GM21515 (cell line): ENCODE data around the gene C5orf52.
A peak's percentile ranks its signal among the peaks of the same experiment; 100 is the strongest.
"Not testable (repeated sequence)": the region's sequence is repeated elsewhere in the genome, so short reads cannot be mapped to it uniquely, and the experiment has no call there.

ENCODE experiments used
- ATAC-seq: cut with Tn5 transposase; IDR thresholded peaks from one replicate; pipeline ENCODE4 v1.9.1; 2021; ENCODE audit not compliant: unreplicated experiment

C5orf52 gene

DNA sequence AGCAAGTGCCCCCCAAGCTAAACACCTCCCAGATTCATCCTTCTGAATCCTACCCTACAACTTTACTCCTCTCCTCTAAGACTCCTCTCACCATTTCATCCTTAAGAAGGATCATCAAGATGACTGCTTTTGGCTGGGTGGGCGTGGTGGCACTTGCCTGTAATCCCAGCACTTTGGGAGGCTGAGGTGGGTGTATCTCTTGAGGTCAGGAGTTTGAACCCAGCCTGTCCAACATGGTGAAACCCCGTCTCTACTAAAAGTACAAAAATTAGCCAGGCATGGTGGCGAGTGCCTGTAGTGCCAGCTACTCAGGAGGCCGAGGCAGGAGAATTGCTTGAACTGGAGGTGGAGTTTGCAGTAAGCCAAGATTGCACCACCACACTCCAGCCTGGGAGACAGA, 3.0 kb downstream of the C5orf52 start:
- not testable (repeated sequence) for ATAC-seq

DNA sequence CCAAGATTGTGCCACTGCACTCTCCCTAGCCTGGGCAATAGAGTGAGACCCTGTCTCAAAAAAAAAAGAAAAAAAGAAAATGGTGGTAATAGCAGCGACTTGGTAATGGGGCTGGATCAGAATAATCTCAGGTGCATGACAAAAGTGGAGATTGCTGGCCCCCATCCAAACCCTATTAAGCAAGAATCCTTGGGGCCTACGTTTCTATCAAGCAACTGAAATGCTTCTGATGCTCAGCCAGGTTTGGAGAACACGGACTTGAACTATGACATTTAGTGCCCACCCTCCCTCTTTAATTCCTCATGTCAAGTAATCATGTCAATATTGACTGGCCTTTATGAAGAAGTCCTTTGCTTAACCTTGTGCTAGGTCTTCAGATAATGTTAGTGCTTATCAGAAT, 6.6 kb downstream of the C5orf52 start:
- no peak for ATAC-seq

DNA sequence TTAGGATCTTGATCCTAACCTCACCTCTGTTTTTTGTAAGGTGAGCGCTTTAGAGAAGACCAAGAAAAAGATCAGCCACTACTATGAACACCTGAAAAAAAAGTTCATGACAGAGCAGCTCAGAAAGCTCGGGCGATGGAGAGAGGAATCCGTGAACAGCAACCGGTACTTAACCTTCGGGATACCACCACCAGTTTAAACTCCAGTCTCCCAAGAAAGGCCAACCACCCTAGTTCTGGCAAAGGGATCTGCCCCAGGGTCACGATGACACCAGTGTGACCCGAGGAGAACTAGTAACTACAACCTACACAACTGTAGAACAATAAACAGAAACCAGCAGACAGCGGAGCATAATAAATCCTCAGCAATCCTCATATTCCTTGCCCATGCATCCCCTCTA, 8.5 kb downstream of the C5orf52 start:
- no peak for ATAC-seq

DNA sequence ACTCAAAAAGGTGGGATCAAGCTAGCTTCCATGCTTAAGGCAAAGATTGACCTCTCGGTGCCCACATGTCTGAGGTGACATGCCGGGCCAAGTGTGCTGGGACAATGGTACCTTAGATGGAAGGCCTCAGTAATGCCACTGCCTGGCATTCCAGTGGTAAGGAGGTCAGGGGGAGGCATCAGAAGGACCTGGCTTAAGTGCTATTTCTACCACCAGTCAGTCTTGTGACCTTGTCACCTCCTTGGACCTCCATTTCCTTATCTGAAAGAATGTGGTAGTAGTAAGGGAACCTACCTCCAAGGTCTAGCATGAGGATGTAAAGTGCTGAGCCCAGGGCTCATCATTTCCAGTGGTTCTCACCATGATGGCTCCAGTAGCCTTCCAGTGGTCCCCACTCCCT, 8.9 kb downstream of the C5orf52 start:
- no peak for ATAC-seq

DNA sequence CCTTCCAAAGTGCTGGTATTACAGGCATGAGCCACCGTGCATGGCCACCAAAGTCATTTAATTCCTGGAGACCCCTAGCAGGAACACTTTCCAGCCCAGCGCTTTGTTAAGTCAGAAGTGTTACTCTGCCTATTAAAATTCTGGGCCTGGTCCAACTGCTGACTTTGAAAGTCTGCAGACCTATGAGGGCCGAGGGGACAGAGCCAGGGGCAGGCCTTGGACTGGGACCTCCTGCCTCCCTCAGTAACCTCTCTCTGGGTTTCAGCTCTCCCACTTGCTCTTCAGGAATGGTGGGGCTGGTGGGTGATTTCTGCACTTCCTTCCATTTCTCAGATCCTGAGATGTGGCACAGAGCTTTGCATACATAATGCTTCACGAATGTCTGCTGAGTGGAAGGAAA, 9.7 kb downstream of the C5orf52 start:
- ATAC-seq, result no peak

DNA sequence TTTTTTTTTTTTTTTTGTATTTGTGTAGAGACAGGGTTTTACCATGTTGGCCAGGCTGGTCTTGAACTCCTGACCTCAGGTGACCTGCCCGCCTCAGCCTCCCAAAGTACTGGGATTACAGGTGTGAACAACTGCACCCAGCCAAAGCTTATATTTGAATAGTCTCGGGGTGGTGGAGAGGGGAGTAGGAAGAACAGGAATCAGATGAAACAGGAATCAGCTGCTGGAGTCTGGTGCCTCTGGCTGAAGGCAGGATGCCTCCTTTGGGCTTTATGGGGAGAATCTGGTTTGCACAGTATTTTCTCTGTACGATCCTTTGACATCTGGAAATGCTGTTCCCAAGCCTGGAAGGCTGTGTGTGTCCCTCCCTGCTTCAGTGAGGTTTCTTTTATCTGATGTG, 10.9 kb downstream of the C5orf52 start:
- no peak for ATAC-seq

DNA sequence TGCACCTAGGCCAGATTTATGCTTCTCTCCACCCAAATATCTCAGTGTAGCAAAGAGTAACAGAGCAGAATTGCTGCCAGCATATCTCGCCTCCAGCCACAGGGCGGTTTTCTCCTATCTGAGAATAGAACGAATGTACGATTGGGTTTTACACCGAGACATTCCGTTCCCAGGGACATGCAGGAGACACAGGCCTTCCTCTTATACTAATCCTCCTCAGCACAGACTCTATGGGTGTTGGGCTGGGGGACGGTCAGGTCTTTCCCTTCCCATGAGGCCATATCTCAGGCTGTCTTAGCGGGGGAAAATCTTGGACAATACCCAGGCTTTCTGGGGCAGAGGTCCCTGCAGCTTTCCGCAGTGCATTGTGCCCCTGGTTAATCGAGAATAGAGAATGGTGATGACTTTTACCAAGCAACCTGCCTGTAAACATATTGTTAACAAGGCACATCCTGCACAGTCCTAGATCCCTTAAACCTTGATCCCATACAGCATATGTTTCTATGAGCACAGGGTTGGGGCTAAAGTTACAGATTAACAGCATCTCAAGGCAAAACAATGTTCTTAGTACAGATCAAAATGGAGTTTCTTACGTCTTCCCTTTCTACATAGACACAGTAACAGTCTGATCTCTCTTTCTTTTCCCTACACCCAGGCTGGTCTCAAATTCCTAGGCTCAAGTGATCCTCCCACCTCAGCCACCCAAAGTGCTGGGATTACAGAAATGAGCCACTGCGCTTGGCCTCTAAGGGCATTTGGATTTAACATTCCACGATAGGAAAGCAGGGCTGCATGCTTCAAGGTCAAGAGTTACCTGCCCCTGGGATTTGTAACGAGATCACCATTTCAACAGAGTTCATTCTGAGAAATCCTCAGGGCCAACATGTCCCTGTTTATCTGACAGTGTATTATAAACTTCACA, 15.2 kb downstream of the C5orf52 start:
- not testable (repeated sequence) for ATAC-seq

DNA sequence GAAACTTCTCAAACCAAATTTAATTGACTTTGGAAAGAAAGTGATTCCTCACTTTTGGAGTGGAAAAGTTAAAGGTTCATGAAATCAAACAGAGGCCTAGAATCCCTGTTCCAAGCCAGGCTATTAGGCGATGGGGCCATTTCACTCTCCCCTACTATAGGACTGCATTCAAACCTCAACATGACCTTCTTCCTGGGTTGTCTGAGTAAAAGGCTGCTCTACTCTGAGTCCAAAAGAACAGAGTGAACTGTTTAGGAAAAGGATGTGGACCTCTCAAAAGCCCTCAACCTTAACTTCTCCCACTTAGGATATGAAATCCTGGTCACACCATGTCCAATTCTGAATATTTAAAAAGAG, 15.8 kb downstream of the C5orf52 start:
- ATAC-seq, result no peak

DNA sequence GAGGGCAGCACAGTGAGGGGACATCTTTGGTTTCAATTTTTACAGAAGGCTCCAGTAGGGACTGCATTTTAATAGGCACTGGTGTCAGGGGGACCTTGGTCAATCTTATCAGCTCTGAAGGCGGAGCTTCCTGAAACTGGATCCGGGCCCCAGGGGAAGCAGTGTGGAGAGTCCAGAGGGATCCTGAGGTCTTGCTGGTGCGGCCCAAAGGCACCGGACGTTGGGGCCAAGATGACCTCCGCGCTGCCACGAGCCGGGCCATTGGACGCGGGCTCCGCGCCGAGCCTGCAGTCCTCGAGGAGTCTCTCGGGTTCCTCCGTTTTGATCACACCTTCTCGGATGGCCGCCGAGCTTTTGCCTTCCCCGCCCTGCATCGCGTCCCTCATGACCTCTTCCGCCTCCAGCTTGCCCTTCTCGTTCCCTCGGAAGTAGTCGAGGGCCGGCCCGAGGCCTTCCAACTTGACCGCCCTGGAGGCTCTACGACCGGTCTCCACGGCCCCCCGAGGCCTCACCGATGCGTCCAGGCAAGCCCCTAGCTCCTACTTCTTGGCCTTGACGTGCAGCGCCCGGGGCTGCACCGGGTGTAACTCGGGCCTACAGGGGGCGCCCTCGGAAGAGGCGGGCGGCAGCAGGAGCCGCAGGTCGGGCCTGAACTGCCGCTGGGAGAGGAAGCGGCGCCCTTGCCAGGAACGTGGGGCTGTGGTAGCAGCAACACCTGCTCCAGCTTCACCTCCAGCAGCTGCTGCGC, 18.8 kb downstream of the C5orf52 start:
- no peak for ATAC-seq

DNA sequence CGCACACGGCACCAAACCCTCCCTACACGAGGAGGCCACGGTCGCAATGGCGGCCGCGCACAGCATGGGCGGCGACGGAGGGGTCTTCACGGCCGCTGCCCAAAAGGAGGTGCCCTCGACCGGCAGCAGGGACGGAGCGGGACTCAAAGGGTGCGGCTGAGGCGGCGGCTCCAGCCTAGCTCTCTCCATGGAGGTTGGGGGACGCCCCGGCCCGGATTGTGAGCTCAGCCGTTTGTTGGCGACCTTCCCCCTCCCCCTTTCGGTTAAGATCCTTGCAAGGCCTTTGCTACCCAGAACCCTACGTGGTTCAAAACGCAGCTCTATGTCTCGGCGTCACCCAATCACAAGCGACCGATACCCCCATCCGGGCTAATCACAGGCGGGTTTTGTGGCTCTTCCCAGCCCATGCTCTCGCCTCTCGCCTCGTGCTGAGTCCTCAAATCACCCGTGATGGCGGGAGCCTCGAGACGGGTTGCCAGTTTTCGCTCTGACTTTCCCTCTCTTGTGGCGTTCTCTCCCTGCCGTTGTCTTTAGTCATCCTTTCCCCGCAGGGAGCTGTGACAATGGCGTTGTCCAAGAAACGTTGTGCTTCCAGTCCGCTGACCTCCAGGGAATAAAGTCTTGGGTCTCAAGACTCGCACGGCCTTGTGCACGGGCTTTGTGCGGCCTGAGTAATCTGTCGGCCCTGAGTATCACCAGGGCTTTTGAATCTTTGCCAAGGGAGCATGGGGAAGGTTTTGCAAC, 19.5 kb downstream of the C5orf52 start:
- no peak for ATAC-seq

DNA sequence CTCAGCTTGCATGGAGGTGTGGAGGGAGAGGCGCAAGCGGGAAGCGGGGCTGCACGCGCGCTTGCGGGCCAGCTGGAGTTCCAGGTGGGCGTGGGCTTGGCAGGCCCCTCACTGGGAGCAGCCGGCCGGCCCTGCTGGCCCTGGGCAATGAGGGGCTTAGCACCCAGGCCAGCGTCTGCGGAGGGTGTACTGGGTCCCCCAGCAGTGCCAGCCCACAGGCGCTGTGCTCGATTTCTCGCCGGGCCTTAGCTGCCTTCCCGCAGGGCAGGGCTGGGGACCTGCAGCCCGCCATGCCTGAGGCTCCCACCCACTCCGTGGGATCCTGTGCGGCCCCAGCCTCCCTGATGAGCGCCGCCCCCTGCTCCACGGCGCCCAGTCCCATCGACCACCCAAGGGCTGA, 22.5 kb downstream of the C5orf52 start:
- not testable (repeated sequence) for ATAC-seq

DNA sequence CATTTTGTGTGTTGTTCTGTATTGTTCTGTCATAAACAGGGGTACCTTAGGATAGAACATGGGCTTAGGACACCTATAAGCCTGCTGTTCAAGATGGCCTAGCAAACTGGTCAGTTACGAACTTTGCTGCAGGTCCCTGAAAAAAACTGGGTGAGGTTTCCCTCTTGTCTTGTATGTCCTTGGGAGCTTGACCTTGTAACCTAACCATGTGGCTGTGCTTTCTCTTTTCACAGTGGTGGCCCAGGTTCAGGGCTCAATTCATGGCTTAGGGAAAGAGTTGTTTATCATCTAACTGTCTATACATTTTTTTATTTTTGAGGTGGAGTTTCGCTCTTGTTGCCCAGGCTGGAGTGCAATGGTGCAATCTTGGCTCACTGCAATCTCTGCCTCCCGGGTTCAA, 24.8 kb downstream of the C5orf52 start:
- not testable (repeated sequence) for ATAC-seq

DNA sequence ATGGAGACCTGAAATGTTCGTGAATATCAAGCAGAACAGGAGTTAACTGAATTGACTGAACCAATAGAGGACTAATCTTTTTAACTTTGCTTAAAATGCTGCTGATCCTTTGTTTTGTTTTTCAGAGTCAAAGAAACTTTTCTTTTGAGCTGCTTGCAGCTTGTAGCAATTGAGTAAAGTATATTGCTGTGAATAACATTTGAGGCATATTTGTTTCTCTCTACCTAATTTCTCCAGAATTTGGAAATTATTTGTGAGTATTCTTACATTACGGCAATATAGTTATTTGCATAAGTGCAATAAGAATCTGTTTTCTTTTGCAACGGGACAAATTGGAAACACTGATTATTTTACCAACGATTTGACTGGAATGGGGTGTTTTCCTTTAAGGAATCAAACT, 27.3 kb downstream of the C5orf52 start:
- ATAC-seq, result not testable (repeated sequence)

DNA sequence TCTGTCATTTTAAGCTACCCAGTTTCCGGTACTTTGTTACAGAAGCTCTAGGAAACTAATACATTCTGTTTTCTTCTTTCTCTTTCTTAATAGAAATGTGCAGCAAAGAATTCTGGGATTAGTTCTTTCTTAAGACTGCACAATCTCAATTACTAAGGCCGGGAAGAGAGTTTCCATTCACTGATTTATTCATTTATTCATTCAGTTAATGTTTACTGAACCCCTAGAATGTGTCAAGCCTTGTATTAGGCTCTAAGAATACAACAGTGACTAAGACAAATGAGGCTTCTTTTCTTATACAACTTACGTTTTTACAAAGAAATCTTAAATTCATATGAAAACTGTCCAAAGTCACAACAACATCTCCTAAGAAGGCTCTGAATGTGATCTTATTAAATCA, 32.4 kb downstream of the C5orf52 start:
- ATAC-seq, result no peak

DNA sequence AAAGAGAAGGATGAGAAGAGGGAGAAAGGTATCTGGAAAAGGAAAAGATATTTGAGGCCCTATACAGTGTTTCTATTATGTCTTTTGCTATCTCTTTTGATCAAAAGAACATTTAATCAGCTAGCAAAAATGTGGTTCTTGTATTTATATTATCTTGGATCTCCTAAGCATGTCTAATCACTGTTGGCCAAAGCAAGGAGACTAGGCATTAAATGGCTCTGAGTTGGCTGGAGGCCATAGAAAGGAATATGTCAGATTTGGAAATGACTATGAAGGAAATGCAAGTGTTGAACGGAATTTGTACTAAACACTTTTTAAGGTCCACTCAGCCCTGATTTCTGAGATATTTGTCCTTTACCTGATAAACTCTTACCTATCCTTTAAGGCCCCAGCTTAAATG, 37.5 kb downstream of the C5orf52 start:
- no peak for ATAC-seq

DNA sequence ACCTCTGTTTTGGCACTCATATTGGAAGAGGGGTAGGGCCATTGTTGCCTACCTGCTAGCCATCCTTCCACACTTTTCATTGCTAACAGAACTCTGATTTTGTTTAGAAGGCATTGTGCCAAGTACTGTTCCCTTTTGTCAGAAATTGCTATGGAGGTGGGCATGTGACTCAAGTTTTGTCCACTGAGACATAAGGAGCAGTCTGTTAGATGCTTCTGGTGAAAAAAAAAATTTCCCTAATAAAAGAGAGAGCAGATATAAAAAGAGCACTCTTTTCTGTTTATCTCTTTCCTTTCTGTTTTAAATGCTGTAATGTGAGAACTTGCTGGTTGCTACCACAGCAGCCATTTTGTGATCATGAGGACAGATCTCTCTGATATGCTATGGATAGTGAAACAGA, 38.0 kb downstream of the C5orf52 start:
- no peak for ATAC-seq

DNA sequence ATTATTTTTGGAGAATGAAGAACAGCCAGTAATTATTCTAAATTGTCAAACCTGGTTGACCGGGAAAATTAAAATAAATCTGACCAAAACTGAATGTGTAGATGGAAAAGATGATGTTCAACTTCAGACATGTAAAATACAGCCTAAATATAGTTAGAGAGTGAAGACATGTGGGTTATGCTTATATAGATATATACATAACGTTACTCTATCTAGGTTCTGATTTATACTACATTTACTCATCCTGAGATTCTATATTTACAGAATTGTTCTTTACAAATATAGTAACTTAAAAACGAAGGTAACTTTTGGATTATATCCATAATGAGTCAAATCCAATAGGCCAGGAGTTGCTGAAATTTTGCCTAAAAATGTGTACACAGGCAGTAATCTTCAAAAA, 39.1 kb downstream of the C5orf52 start:
- ATAC-seq, result no peak

DNA sequence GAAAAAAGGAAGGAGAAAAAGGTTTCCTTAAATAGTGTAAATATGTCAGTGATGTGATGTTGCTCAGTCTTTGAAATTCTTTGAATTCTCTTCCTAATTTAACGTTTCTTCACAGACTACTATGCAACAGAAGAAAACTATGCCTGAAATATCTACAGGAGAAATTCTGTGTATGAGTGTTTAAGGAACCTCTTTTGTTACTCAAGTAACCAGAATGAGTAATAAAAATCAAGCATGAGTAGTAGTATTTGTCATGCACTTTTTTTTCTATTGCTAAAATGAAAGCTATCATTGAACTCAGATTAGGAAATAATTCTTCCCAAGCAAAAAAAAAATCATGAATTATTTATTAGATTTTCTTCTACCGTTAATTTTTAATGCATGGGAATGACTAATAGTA, 39.5 kb downstream of the C5orf52 start:
- ATAC-seq, result no peak

DNA sequence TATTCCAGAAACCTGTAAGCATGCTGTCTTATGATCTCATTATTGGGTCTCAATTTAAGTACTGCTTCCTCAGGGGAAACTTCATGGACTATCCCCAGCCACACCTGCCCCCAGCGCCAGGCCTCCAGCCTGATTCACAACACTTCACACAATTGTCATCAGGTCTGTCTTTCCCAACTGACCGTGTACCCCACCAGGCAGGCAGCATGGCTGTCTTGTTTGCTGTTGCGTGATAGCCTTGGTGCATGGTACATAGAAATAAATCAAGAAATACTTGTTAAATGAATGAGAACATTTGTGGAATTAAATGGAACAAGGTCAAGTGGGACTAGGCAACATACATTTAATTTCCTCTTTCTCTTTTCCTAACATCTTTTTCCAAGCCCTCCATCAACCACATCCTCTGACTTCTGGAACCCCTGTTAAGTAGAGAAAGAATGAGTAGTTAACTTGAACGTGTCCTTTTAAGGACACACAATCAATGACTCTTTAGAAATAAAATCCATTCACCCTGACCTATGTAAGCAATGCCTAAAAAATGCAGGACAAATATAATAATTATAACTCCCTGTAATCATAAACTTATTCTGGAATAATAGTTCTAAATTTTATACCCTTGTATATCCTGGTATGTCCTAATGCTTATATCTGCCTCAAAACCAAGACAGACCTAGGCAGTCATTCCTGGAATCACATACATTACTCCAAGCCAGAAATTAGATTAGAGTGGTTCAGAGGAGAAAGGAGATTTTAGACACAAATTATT, 42.7 kb downstream of the C5orf52 start:
- no peak for ATAC-seq

DNA sequence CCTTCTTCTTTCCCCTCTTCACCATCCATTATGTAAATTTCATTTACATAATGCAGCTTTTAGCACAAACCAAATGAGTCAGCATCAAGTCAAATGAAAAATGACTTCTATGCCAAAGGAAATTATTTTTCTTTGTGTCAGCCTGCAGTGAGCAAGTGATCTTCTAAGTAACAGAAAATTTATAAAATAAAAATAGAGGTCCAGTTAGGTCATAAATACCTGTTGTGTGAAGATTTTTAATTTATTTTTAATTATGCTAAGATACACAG, 43.2 kb downstream of the C5orf52 start:
- no peak for ATAC-seq

DNA sequence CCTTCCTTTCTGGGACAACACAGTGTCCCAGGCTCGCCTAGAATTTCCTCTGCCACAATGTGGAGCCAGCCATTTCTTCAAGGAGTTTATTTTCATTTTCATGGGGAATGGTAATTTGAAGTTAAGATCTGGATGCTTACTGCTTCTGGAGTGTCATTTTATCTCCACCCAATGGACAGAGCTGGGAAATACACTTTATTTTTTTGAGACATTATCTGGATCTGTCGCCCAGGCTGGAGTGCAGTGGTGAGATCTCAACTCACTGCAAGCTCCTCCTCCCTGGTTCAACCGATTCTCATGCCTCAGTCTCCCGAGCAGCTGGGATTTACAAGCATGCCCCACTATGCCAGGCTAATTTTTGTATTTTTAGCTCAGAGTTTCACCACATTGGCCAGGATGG, 47.2 kb downstream of the C5orf52 start:
- ATAC-seq, result peak; percentile 78
